Mucosa of stomach (tissue), 1 donor: ENCODE data around the gene PCDHB13.

Experiments
- H3K27me3 ChIP-seq: one replicate; pipeline ENCODE4 v1.7.0; 2013; ENCODE audit warnings: mild to moderate bottlenecking, low read length; ENCODE audit not compliant: control insufficient read depth, insufficient read depth
- H3K36me3 ChIP-seq: one replicate; pipeline ENCODE4 v1.7.0; 2013; ENCODE audit warnings: low read length; ENCODE audit not compliant: control insufficient read depth, insufficient read depth
- H3K4me1 ChIP-seq: one replicate; pipeline ENCODE4 v1.7.0; 2013; ENCODE audit warnings: mild to moderate bottlenecking, low read length; ENCODE audit not compliant: control insufficient read depth, insufficient read depth
- H3K4me3 ChIP-seq: one replicate; pipeline ENCODE4 v1.7.0; 2013; ENCODE audit warnings: low read length
- H3K9ac ChIP-seq: one replicate; pipeline ENCODE4 v1.7.0; 2013; ENCODE audit warnings: mild to moderate bottlenecking, low read length, moderate library complexity
- H3K9me3 ChIP-seq: one replicate; pipeline ENCODE4 v1.7.0; 2013; ENCODE audit warnings: mild to moderate bottlenecking, low read length, moderate library complexity; ENCODE audit not compliant: control insufficient read depth
- donor health status: Pancreatic carcinoma.

PCDHB13 gene

GRCh38 chr5:141250576-141250975, 36.9 kb downstream of the PCDHB13 start:
- Histone ChIP-seq H3K36me3 (no peaks in the 10 kb centered on the region), H3K4me3 (no peak overlapping the region), H3K4me1 (no peaks in the 10 kb centered on the region), H3K9me3 (peaks cover 5% of the 10 kb centered on the region), H3K9ac (no peak overlapping the region), H3K27me3 (no peaks in the 10 kb centered on the region)

DNA sequence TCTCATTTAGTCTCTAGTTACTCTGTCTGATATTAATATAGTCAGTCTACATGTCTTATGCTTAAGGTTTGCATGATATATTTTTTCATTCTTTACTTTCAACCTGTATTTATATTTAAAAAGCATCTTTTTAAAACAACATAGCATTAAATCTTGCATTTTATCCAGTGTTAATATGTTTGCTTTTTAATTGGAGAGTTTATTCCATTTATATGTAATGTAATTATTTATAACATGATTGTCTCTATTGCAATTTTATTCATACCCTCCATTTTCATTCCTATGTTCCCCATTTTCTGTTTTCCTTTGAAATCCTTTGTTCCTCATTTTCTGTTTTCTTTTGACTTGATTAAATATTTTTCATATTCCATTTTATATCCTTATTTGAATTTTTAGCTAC, 44.7 kb downstream of the PCDHB13 start:
- Histone ChIP-seq H3K4me3 (no peak overlapping the region), H3K4me1 (no peaks in the 10 kb centered on the region), H3K9me3 (peaks cover 13% of the 10 kb centered on the region), H3K27me3 (no peaks in the 10 kb centered on the region), H3K9ac (no peak overlapping the region), H3K36me3 (no peaks in the 10 kb centered on the region)

DNA sequence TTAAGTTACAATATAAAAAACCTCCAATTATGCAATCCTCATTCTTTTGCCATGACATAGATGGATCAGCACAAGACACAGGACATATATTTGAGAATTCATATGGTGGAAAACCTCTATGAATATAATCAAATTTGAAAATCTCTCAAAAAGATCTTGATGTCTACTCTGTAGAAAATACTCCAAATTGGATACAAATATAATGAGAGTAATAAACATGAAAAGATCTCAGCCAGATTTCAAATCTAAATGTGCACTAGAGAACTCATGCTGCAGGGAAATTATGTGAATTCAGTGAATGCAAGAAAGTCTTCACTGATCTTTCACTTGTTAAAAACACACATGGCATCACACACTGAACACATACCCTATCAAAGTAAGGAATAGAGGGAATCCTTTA, 45.2 kb downstream of the PCDHB13 start:
- Histone ChIP-seq H3K4me3 (no peak overlapping the region), H3K27me3 (no peaks in the 10 kb centered on the region), H3K36me3 (no peaks in the 10 kb centered on the region), H3K9ac (no peak overlapping the region), H3K4me1 (no peaks in the 10 kb centered on the region), H3K9me3 (peaks cover 13% of the 10 kb centered on the region)

GRCh38 chr5:141260458-141261237, 46.9 kb downstream of the PCDHB13 start:
- Histone ChIP-seq H3K27me3 (no peaks in the 10 kb centered on the region), H3K9me3 (peaks cover 13% of the 10 kb centered on the region), H3K9ac (no peak overlapping the region), H3K4me1 (no peaks in the 10 kb centered on the region), H3K36me3 (no peaks in the 10 kb centered on the region), H3K4me3 (no peak overlapping the region)

DNA sequence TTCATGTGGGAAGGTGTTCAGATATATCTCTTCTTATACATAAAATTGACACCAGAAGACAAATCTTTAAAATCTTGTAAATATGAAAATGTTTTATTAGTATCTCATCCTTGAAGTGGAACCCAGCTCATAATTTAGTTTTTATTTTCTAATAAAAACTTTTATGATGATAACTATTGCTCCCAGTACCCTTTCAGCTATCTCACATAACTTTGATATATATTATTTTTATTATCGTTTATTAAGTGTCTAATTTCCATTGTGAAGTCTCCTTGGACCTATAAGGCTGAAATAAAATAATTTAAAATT, 47.5 kb downstream of the PCDHB13 start:
- H3K9me3 ChIP-seq, result peaks cover 13% of the 10 kb centered on the region

More for the DNA sequence above, 47.5 kb downstream of the PCDHB13 start:
- Histone ChIP-seq H3K4me3 (no peak overlapping the region), H3K9ac (no peak overlapping the region), H3K36me3 (no peaks in the 10 kb centered on the region), H3K4me1 (no peaks in the 10 kb centered on the region), H3K27me3 (no peaks in the 10 kb centered on the region)
